ENCODE measurements around the gene DOHH. TPM values are rescaled to one million over a fixed set of nuclear protein-coding genes. Genes with fewer than 3 reads are reported as not detected.

The DOHH gene
- total RNA-seq, 1 donor from 2014 or later = 13.6 TPM

- no peaks in the 10 kb centered on the region for H3K27me3 Mint-ChIP-seq
- H3K4me3 Mint-ChIP-seq = peak overlapping the region; percentile 72
- TF ChIP-seq, protein P1, sequence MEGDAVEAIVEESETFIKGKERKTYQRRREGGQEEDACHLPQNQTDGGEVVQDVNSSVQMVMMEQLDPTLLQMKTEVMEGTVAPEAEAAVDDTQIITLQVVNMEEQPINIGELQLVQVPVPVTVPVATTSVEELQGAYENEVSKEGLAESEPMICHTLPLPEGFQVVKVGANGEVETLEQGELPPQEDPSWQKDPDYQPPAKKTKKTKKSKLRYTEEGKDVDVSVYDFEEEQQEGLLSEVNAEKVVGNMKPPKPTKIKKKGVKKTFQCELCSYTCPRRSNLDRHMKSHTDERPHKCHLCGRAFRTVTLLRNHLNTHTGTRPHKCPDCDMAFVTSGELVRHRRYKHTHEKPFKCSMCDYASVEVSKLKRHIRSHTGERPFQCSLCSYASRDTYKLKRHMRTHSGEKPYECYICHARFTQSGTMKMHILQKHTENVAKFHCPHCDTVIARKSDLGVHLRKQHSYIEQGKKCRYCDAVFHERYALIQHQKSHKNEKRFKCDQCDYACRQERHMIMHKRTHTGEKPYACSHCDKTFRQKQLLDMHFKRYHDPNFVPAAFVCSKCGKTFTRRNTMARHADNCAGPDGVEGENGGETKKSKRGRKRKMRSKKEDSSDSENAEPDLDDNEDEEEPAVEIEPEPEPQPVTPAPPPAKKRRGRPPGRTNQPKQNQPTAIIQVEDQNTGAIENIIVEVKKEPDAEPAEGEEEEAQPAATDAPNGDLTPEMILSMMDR (IDR thresholded peaks at IDR 0.05) = no peak
- DNase-seq (no peak), ATAC-seq (ENCODE audit: low read depth) (peak; percentile 3)
- CTCF ChIA-PET = interaction anchor here (1.2 kb wide), 1 partner anchor 49 kb away, joined by 6 read pairs; no protein-coding TSS in a partner anchor
- no peaks in the 10 kb centered on the region for H3K9me3 Mint-ChIP-seq
- peak overlapping the region; percentile 55 for H3K27ac Mint-ChIP-seq
- intact Hi-C loops (cut with micrococcal nuclease) = no loop called here
- H3K4me1 Mint-ChIP-seq = peaks cover 16% of the 10 kb centered on the region
- POLR2A ChIA-PET = interaction anchor here (0.7 to 1.9 kb wide), 3 partner anchors 22 to 284 kb away, joined by 4 to 17 read pairs (median 6); partner anchors contain the start of genes DOHH and MRPL54
- no peaks in the 10 kb centered on the region for H3K36me3 Mint-ChIP-seq (ENCODE audit: low read depth)
Measured at GRCh38 chr19:3478409-3479176, 21.9 kb downstream of the DOHH start.

- POLR2A ChIA-PET = interaction anchor here (1.9 kb wide), 1 partner anchor 285 kb away, joined by 17 read pairs; the partner anchor contains the start of gene MRPL54
- Mint-ChIP-seq H3K4me1 (peaks cover 16% of the 10 kb centered on the region), H3K36me3 (ENCODE audit: low read depth) (no peaks in the 10 kb centered on the region), H3K4me3 (no peak overlapping the region), H3K27ac (no peak overlapping the region), H3K9me3 (no peaks in the 10 kb centered on the region), H3K27me3 (no peaks in the 10 kb centered on the region)
- intact Hi-C loops (cut with micrococcal nuclease) = no loop called here
- DNase-seq (no peak), ATAC-seq (ENCODE audit: low read depth) (no peak)
- TF ChIP-seq, protein P1 (IDR thresholded peaks at IDR 0.05) = no peak
- CTCF ChIA-PET = no interaction called here
Measured at GRCh38 chr19:3477951-3478350, 22.5 kb downstream of the DOHH start.

- POLR2A ChIA-PET = no interaction called here
- CTCF ChIA-PET = no interaction called here
- Mint-ChIP-seq H3K9me3 (no peaks in the 10 kb centered on the region), H3K4me3 (no peak overlapping the region), H3K4me1 (peaks cover 16% of the 10 kb centered on the region), H3K27me3 (no peaks in the 10 kb centered on the region), H3K27ac (no peak overlapping the region), H3K36me3 (ENCODE audit: low read depth) (no peaks in the 10 kb centered on the region)
- ATAC-seq (ENCODE audit: low read depth) (no peak), DNase-seq (no peak)
- TF ChIP-seq, protein P1 (IDR thresholded peaks at IDR 0.05) = no peak
- intact Hi-C loops (cut with micrococcal nuclease) = no loop called here
Measured at GRCh38 chr19:3477506-3477905, 23.0 kb downstream of the DOHH start.

- ChIA-PET POLR2A (no interaction called here), CTCF (no interaction called here)
- H3K4me1 Mint-ChIP-seq = peaks cover 16% of the 10 kb centered on the region
- TF ChIP-seq, protein P1 (IDR thresholded peaks at IDR 0.05) = no peak
- no peak for ATAC-seq (ENCODE audit: low read depth)
- no peak overlapping the region for H3K27ac Mint-ChIP-seq
- intact Hi-C loops (cut with micrococcal nuclease) = no loop called here
- H3K27me3 Mint-ChIP-seq = no peaks in the 10 kb centered on the region
- H3K36me3 Mint-ChIP-seq (ENCODE audit: low read depth) = no peaks in the 10 kb centered on the region
- no peak for DNase-seq
- H3K9me3 Mint-ChIP-seq = no peaks in the 10 kb centered on the region
- H3K4me3 Mint-ChIP-seq = no peak overlapping the region
Measured at GRCh38 chr19:3476830-3477229, 23.6 kb downstream of the DOHH start.

- POLR2A ChIA-PET = no interaction called here
- H3K27ac Mint-ChIP-seq = no peak overlapping the region
- intact Hi-C loops (cut with micrococcal nuclease) = no loop called here
- no peaks in the 10 kb centered on the region for H3K27me3 Mint-ChIP-seq
- CTCF ChIA-PET = interaction anchor here (1.0 kb wide), 1 partner anchor 149 kb away, joined by 3 read pairs; no protein-coding TSS in a partner anchor
- H3K4me3 Mint-ChIP-seq = no peak overlapping the region
- no peaks in the 10 kb centered on the region for H3K9me3 Mint-ChIP-seq
- peaks cover 14% of the 10 kb centered on the region for H3K4me1 Mint-ChIP-seq
- TF ChIP-seq, protein P1 (IDR thresholded peaks at IDR 0.05) = no peak
- H3K36me3 Mint-ChIP-seq (ENCODE audit: low read depth) = no peaks in the 10 kb centered on the region
- no peak for ATAC-seq (ENCODE audit: low read depth)
- no peak for DNase-seq
Measured at GRCh38 chr19:3475449-3475848, 25.0 kb downstream of the DOHH start.
